GM19099 (cell line): ENCODE measurements around the gene VRK2.
A peak's percentile ranks its signal among the peaks of the same experiment; 100 is the strongest.

ENCODE experiments used
- POLR2A ChIP-seq: IDR thresholded peaks from 3 replicates; pipeline ENCODE4 v1.6.1; 2011; ENCODE audit warnings: low read depth; ENCODE audit not compliant: insufficient read length; ENCODE audit errors: extremely low read depth

The VRK2 gene

GRCh38 chr2:58046585-58047372, at the start of gene VRK2:
Gene VRK2, plus strand, starts transcription at chr2:58046806. Its CDS starts 2,026 bp downstream, at chr2:58048832.
- TF ChIP-seq POLR2A, result peak; percentile 96

- no peak for TF ChIP-seq POLR2A
Measured at GRCh38 chr2:58006256-58006951, 40.2 kb upstream of the VRK2 start.

- TF ChIP-seq POLR2A, result no peak
Measured at GRCh38 chr2:58006952-58007284, 39.7 kb upstream of the VRK2 start.

- no peak for TF ChIP-seq POLR2A
Measured at GRCh38 chr2:58010599-58010998, 36.0 kb upstream of the VRK2 start.

- no peak for TF ChIP-seq POLR2A
Measured at GRCh38 chr2:58019229-58019628, 27.4 kb upstream of the VRK2 start.

- no peak for TF ChIP-seq POLR2A
Measured at GRCh38 chr2:58025150-58025933, 21.3 kb upstream of the VRK2 start.

- no peak for TF ChIP-seq POLR2A
Measured at GRCh38 chr2:58027029-58027428, 19.6 kb upstream of the VRK2 start.

GRCh38 chr2:58030771-58031170, 15.8 kb upstream of the VRK2 start:
- no peak for TF ChIP-seq POLR2A

- TF ChIP-seq POLR2A, result peak; percentile 16
Measured at GRCh38 chr2:58032016-58032763, 14.4 kb upstream of the VRK2 start.

GRCh38 chr2:58032764-58033080, 13.9 kb upstream of the VRK2 start:
- no peak for TF ChIP-seq POLR2A

GRCh38 chr2:58033530-58033929, 13.1 kb upstream of the VRK2 start:
- no peak for TF ChIP-seq POLR2A

- no peak for TF ChIP-seq POLR2A
Measured at GRCh38 chr2:58035352-58035751, 11.3 kb upstream of the VRK2 start.

GRCh38 chr2:58039170-58039611, 7.4 kb upstream of the VRK2 start:
- TF ChIP-seq POLR2A, result no peak

- TF ChIP-seq POLR2A, result no peak
Measured at GRCh38 chr2:58042486-58042970, 4.1 kb upstream of the VRK2 start.

GRCh38 chr2:58044145-58044544, 2.5 kb upstream of the VRK2 start:
- no peak for TF ChIP-seq POLR2A
